H1 (cell line): ENCODE data around the gene ADIPOQ. TPM values are rescaled to one million over a fixed set of nuclear protein-coding genes. Genes with fewer than 3 reads are reported as not detected.
"Not testable (repeated sequence)": the region's sequence is repeated elsewhere in the genome, so short reads cannot be mapped to it uniquely, and the experiment has no call there.

Experiments used
- CTCF ChIA-PET: fragments of 300-600 bp; sonication (Branson Sonifier 250); formaldehyde crosslinking; loops from one replicate; lab custom pipeline; 2021; ENCODE audit not compliant: partially characterized antibody; lab: Charles Lee
- POLR2A ChIA-PET: fragments of 300-600 bp; sonication (Branson Sonifier 250); formaldehyde crosslinking; loops from one replicate; lab custom pipeline; 2021; ENCODE audit warnings: inconsistent platforms; ENCODE audit not compliant: partially characterized antibody; lab: Charles Lee
- DNase-seq, 2 experiments: peaks; one replicate each; pipeline versions ENCODE4 v3.0.0 to v3.0.0-alpha.2; 2010 to 2022; ENCODE audit warnings: low spot score in 2 of 2, low read depth in 1 of 2, mixed read lengths in 1 of 2
- FAIRE-seq: peaks from 2 replicates; lab custom pipeline; 2011; peaks lifted over from hg19 to GRCh38; lab: Jason Lieb, UNC
- H2AFZ ChIP-seq: 2 replicates; pipeline ENCODE4 v1.8.1; 2012; ENCODE audit warnings: low read length, inconsistent platforms
- H2AK5ac ChIP-seq: 2 replicates; pipeline ENCODE4 v1.6.1; 2013; ENCODE audit warnings: low read depth, low read length
- H2BK120ac ChIP-seq: replicated peaks from 2 replicates; pipeline ENCODE3; 2013; ENCODE audit warnings: low read depth, low read length, inconsistent platforms
- H2BK12ac ChIP-seq: 2 replicates; pipeline ENCODE4 v1.6.1; 2013; ENCODE audit warnings: low read depth, low read length
- H2BK15ac ChIP-seq: 2 replicates; pipeline ENCODE4 v1.6.1; 2013; ENCODE audit warnings: low read length
- H2BK20ac ChIP-seq: 2 replicates; pipeline ENCODE4 v1.6.1; 2013; ENCODE audit warnings: low read length
- H2BK5ac ChIP-seq: 2 replicates; pipeline ENCODE4 v1.6.1; 2013; ENCODE audit warnings: low read depth, low read length
- H3K14ac ChIP-seq: 2 replicates; pipeline ENCODE4 v1.6.1; 2013; ENCODE audit warnings: inconsistent platforms; ENCODE audit not compliant: insufficient read length
- H3K18ac ChIP-seq: 2 replicates; pipeline ENCODE4 v1.6.1; 2013; ENCODE audit warnings: low read length; ENCODE audit errors: extremely low read depth
- H3K23ac ChIP-seq: 2 replicates; pipeline ENCODE4 v1.6.1; 2013; ENCODE audit warnings: inconsistent platforms; ENCODE audit not compliant: insufficient read length
- H3K23me2 ChIP-seq: 2 replicates; pipeline ENCODE4 v1.6.1; 2013; ENCODE audit warnings: low read depth, low read length
- H3K27ac ChIP-seq: 2 replicates; pipeline ENCODE4 v1.6.1; 2011; ENCODE audit warnings: low read depth, low read length, inconsistent platforms
- H3K27me3 ChIP-seq, 4 experiments: replicated peaks in 1 of 4; 1 replicate in 1 of 4; 2 replicates in 3 of 4; pipeline versions ENCODE4 v1.6.1 to v1.8.1; 2011 to 2013; ENCODE audit warnings: low read length in 3 of 4, mild to moderate bottlenecking in 3 of 4, inconsistent platforms in 2 of 4, mixed read lengths in 2 of 4, moderate library complexity in 1 of 4; ENCODE audit not compliant: control insufficient read depth in 3 of 4, insufficient read depth in 3 of 4; ENCODE audit errors: extremely low read depth in 1 of 4
- H3K36me3 ChIP-seq, 4 experiments: 2 replicates each; pipeline versions ENCODE4 v1.6.1 to v1.8.1; 2011 to 2013; ENCODE audit warnings: mild to moderate bottlenecking in 4 of 4, low read length in 3 of 4, moderate library complexity in 2 of 4, control low read depth in 1 of 4, inconsistent platforms in 1 of 4; ENCODE audit not compliant: insufficient read depth in 4 of 4, control insufficient read depth in 2 of 4
- H3K4ac ChIP-seq: replicated peaks from 2 replicates; pipeline ENCODE3; 2013; ENCODE audit warnings: low read length, low read depth, mixed read lengths, inconsistent platforms; ENCODE audit not compliant: insufficient read length
- H3K4me1 ChIP-seq, 4 experiments: replicated peaks in 1 of 4; 1 replicate in 1 of 4; 2 replicates in 3 of 4; pipeline versions ENCODE4 v1.6.1 to v1.8.1; 2011 to 2013; ENCODE audit warnings: low read length in 3 of 4, inconsistent platforms in 2 of 4, mixed read lengths in 1 of 4; ENCODE audit not compliant: insufficient read depth in 4 of 4, control insufficient read depth in 3 of 4
- H3K4me2 ChIP-seq, 2 experiments: 2 replicates each; pipeline versions ENCODE4 v1.6.1 to v1.8.1; 2011 to 2013; ENCODE audit warnings: low read depth in 2 of 2, low read length in 2 of 2, control low read depth in 1 of 2, inconsistent platforms in 1 of 2, mild to moderate bottlenecking in 1 of 2; ENCODE audit not compliant: insufficient read depth in 1 of 2
- H3K4me3 ChIP-seq, 4 experiments: fragments of 200-600, 300-600 bp in 1 of 4; sonication (generic), shearing (Covaris generic), sonication (Bioruptor Twin) in 1 of 4; 2 replicates each; pipeline versions ENCODE4 v1.5.1 to v1.8.1; 2011 to 2016; ENCODE audit warnings: low read length in 4 of 4, low read depth in 3 of 4, control low read depth in 2 of 4, inconsistent platforms in 2 of 4, mild to moderate bottlenecking in 2 of 4, mixed read lengths in 1 of 4, moderate library complexity in 1 of 4; ENCODE audit not compliant: insufficient read depth in 2 of 4; ENCODE audit errors: extremely low read depth in 1 of 4
- H3K56ac ChIP-seq: replicated peaks from 2 replicates; pipeline ENCODE3; 2013; ENCODE audit warnings: low read depth, mild to moderate bottlenecking, mixed read lengths, low read length, inconsistent platforms; ENCODE audit not compliant: insufficient read length
- H3K79me1 ChIP-seq: 2 replicates; pipeline ENCODE4 v1.6.1; 2013; ENCODE audit warnings: low read depth, low read length, control low read depth
- H3K79me2 ChIP-seq, 2 experiments: 2 replicates each; pipeline versions ENCODE4 v1.6.1 to v1.8.1; 2012 to 2013; ENCODE audit warnings: low read length in 2 of 2, mild to moderate bottlenecking in 2 of 2, inconsistent platforms in 1 of 2; ENCODE audit not compliant: insufficient read depth in 2 of 2, control insufficient read depth in 1 of 2
- H3K9ac ChIP-seq, 4 experiments: replicated peaks in 1 of 4; 1 replicate in 1 of 4; 2 replicates in 3 of 4; pipeline versions ENCODE4 v1.6.1 to v1.8.1; 2011 to 2013; ENCODE audit warnings: low read depth in 3 of 4, low read length in 3 of 4, control low read depth in 2 of 4, mild to moderate bottlenecking in 2 of 4, moderate library complexity in 2 of 4, inconsistent platforms in 1 of 4; ENCODE audit errors: extremely low read depth in 1 of 4
- H3K9me3 ChIP-seq, 2 experiments: 2 replicates each; pipeline versions ENCODE4 v1.6.1 to v1.8.1; 2012 to 2013; ENCODE audit warnings: mild to moderate bottlenecking in 2 of 2, moderate library complexity in 2 of 2, control low read depth in 1 of 2, inconsistent platforms in 1 of 2, low read depth in 1 of 2, low read length in 1 of 2, mixed read lengths in 1 of 2; ENCODE audit not compliant: insufficient read depth in 2 of 2
- H4K20me1 ChIP-seq, 2 experiments: replicated peaks in 1 of 2; 2 replicates each; pipeline versions ENCODE3 to v1.8.1; 2011 to 2013; ENCODE audit warnings: inconsistent platforms in 2 of 2, low read length in 2 of 2, mild to moderate bottlenecking in 1 of 2; ENCODE audit not compliant: insufficient read depth in 2 of 2, control insufficient read depth in 1 of 2
- H4K5ac ChIP-seq: 2 replicates; pipeline ENCODE4 v1.6.1; 2013; ENCODE audit warnings: low read length, low read depth, mixed read lengths, inconsistent platforms; ENCODE audit not compliant: insufficient read length
- H4K8ac ChIP-seq: 2 replicates; pipeline ENCODE4 v1.8.0; 2013; ENCODE audit warnings: mild to moderate bottlenecking, moderate library complexity, low read length, inconsistent platforms; ENCODE audit not compliant: insufficient read depth; ENCODE audit errors: extremely low read depth
- H4K91ac ChIP-seq: replicated peaks from 2 replicates; pipeline ENCODE3; 2013; ENCODE audit warnings: low read length, mixed read lengths, inconsistent platforms; ENCODE audit not compliant: insufficient read length
- RNF2 ChIP-seq: fragments of 200-900, 300-1000 bp; sonication (generic); IDR thresholded peaks from 2 replicates; pipeline ENCODE4 v1.7.1; 2016; ENCODE audit warnings: borderline replicate concordance, low read depth, mild to moderate bottlenecking, antibody characterized with exemption, low read length; ENCODE audit not compliant: poor library complexity, severe bottlenecking; ENCODE audit errors: missing control alignments
- WGBS, 2 experiments: shearing (Covaris generic) in 1 of 2; methylation state at CpG; one replicate each; pipeline versions ENCODE4 v1.1.6 to v1.1.7; 2013 to 2015; ENCODE audit warnings: low lambda C conversion rate in 2 of 2, mixed read lengths in 2 of 2, inconsistent platforms in 1 of 2, low coverage in 1 of 2, missing lambda C conversion rate in 1 of 2; ENCODE audit not compliant: insufficient replicate concordance in 2 of 2, insufficient coverage in 1 of 2, insufficient read length in 1 of 2; ENCODE audit errors: extremely low coverage in 1 of 2, missing lambda C conversion rate in 1 of 2; 5-methylcytosine and 5-hydroxymethylcytosine counted together
- polyA plus RNA-seq, 7 experiments: library from polyadenylated mRNA; depleted of rRNA in 3 of 7; stranded (reverse) in 5 of 7; unstranded in 2 of 7; fragments of >200 nt in 5 of 7; fragments of 200-250 nt in 2 of 7; gene quantifications; 1 replicate in 5 of 7; 2 replicates in 1 of 7; 4 replicates in 1 of 7; pipeline versions ENCODE4 v1.2.1 to v1.2.3, GENCODE V29; 2011 to 2013; ENCODE audit warnings: missing spikeins in 2 of 7, mixed read lengths in 2 of 7
- total RNA-seq: library from RNA; stranded (reverse); fragmentation: NEBNext Ultra II Directional; extraction: Animal tissue kit (Norgen Biotek cat#: 25700); gene quantifications from 2 replicates; pipeline ENCODE4 v1.2.1, GENCODE V29; 2021

The ADIPOQ gene
- total and polyA plus RNA-seq, 2 of the 8 experiments (the other 6 are each of a cell fraction or from before 2014, with no cell fraction given), result not detected

GRCh38 chr3:186810336-186810996 lies 32.0 kb upstream of the ADIPOQ start (continued):
- TF ChIP-seq RNF2, result no peak
- TF ChIP-seq, all 59 proteins: peak for 0

- H3K27me3 ChIP-seq, DNase-seq, H4K20me1 ChIP-seq, H3K4me1 ChIP-seq, H3K56ac ChIP-seq, H2BK12ac ChIP-seq, H2AK5ac ChIP-seq, H3K36me3 ChIP-seq, H3K79me2 ChIP-seq, H2BK5ac ChIP-seq, H3K18ac ChIP-seq, H3K23me2 ChIP-seq, H2AFZ ChIP-seq, H4K5ac ChIP-seq, H3K14ac ChIP-seq, H3K9me3 ChIP-seq, H3K4me2 ChIP-seq, H3K4ac ChIP-seq, H3K23ac ChIP-seq, FAIRE-seq, H3K4me3 ChIP-seq, H3K79me1 ChIP-seq, H3K27ac ChIP-seq, H4K8ac ChIP-seq, H2BK20ac ChIP-seq, CTCF ChIA-PET, H3K9ac ChIP-seq, H2BK15ac ChIP-seq, H2BK120ac ChIP-seq, H4K91ac ChIP-seq: not testable (repeated sequence)
- POLR2A ChIA-PET, result interaction anchor here (1.6 to 9.4 kb wide), 2 partner anchors 27 kb away, joined by 8 to 77 read pairs; partner anchors contain the start of gene EIF4A2
- WGBS, 2 experiments, result 92% methylated on average over 2 of the region's 29 CpGs; no CpG with 5 or more reads in 1 of the 2 experiments
Measured at GRCh38 chr3:186811313-186811712, 31.2 kb upstream of the ADIPOQ start.
